Activated CD8-positive, alpha-beta memory T cell treated with anti-CD3 and anti-CD28 coated beads, Interleukin-2, amount 50 U/mL, for 1 hour (primary cell): ENCODE data around the gene EP400.
A peak's percentile ranks its signal among the peaks of the same experiment; 100 is the strongest.
"Not testable (repeated sequence)": the region's sequence is repeated elsewhere in the genome, so short reads cannot be mapped to it uniquely, and the experiment has no call there.

Source experiments
- DNase-seq: peaks from one replicate; pipeline ENCODE4 v3.0.0-alpha.2; 2020; ENCODE audit errors: extremely low read depth

Gene EP400

GRCh38 chr12:132067182-132067581, 117.4 kb downstream of the EP400 start:
- no peak for DNase-seq

GRCh38 chr12:132068250-132068649, 118.5 kb downstream of the EP400 start:
- no peak for DNase-seq

- no peak for DNase-seq
Observed at GRCh38 chr12:132069336-132069985, 119.7 kb downstream of the EP400 start.

- DNase-seq: no peak
Observed at GRCh38 chr12:132070298-132070697, 120.6 kb downstream of the EP400 start.

GRCh38 chr12:132071040-132071810, 121.5 kb downstream of the EP400 start:
- no peak for DNase-seq

GRCh38 chr12:132071830-132072384, 122.2 kb downstream of the EP400 start:
- DNase-seq: no peak

GRCh38 chr12:132074216-132074615, 124.5 kb downstream of the EP400 start:
- DNase-seq: no peak

GRCh38 chr12:132075026-132075713, 125.4 kb downstream of the EP400 start:
- DNase-seq: no peak

- DNase-seq: no peak
Observed at GRCh38 chr12:132075714-132076553, 126.2 kb downstream of the EP400 start.

GRCh38 chr12:132076711-132077110, 127.0 kb downstream of the EP400 start:
- no peak for DNase-seq

- no peak for DNase-seq
Observed at GRCh38 chr12:132077322-132078100, 127.8 kb downstream of the EP400 start.

- no peak for DNase-seq
Observed at GRCh38 chr12:132078190-132078589, 128.4 kb downstream of the EP400 start.

- no peak for DNase-seq
Observed at GRCh38 chr12:132079200-132079599, 129.5 kb downstream of the EP400 start.

GRCh38 chr12:132079695-132080094, 130.0 kb downstream of the EP400 start:
- no peak for DNase-seq

GRCh38 chr12:132080515-132080914, 130.8 kb downstream of the EP400 start:
- DNase-seq: not testable (repeated sequence)

GRCh38 chr12:132081423-132081822, 131.7 kb downstream of the EP400 start:
- DNase-seq: no peak

GRCh38 chr12:132083614-132083940, 133.8 kb downstream of the EP400 start:
- DNase-seq: no peak

- peak; percentile 57 for DNase-seq
Observed at GRCh38 chr12:132083941-132084620, 134.3 kb downstream of the EP400 start.

- DNase-seq: no peak
Observed at GRCh38 chr12:132084621-132085290, 135.0 kb downstream of the EP400 start.

- no peak for DNase-seq
Observed at GRCh38 chr12:132085291-132085635, 135.5 kb downstream of the EP400 start.
